Progenitor cell of endocrine pancreas (in vitro differentiated cells): Measurements from ENCODE around the gene PTPRD. TPM values are rescaled to one million over a fixed set of nuclear protein-coding genes. Genes with fewer than 3 reads are reported as not detected.

Source experiments
- DNase-seq: peaks from one replicate; pipeline ENCODE4 v3.0.0; 2021; ENCODE audit warnings: low spot score; ENCODE audit not compliant: unreplicated experiment
- H3K27ac Mint-ChIP-seq: 2 replicates; pipeline ENCODE4 v1.8.0; 2021; ENCODE audit warnings: mild to moderate bottlenecking, moderate library complexity, mixed read lengths
- H3K27me3 Mint-ChIP-seq: 2 replicates; pipeline ENCODE4 v1.8.0; 2021; ENCODE audit warnings: mixed read lengths
- H3K36me3 Mint-ChIP-seq: 2 replicates; pipeline ENCODE4 v1.8.0; 2022; ENCODE audit warnings: mixed read lengths; ENCODE audit not compliant: insufficient read depth
- H3K4me1 Mint-ChIP-seq: 2 replicates; pipeline ENCODE4 v1.8.0; 2021; ENCODE audit warnings: low read depth, mixed read lengths
- H3K4me3 Mint-ChIP-seq: 2 replicates; pipeline ENCODE4 v1.8.0; 2021; ENCODE audit warnings: low read depth, mild to moderate bottlenecking, moderate library complexity, mixed read lengths
- H3K9me3 Mint-ChIP-seq: 2 replicates; pipeline ENCODE4 v1.8.0; 2021; ENCODE audit warnings: low read depth, mixed read lengths
- CTCF ChIP-seq: fragments of 200-600 bp; sonication (generic); IDR thresholded peaks from one replicate; pipeline ENCODE4 v1.5.0; 2021; ENCODE audit warnings: antibody characterized with exemption, mild to moderate bottlenecking; ENCODE audit not compliant: unreplicated experiment
- total RNA-seq: library from RNA; stranded (reverse); gene quantifications from 2 replicates; pipeline ENCODE4 v1.2.1, GENCODE V29; 2021

PTPRD gene
- total RNA-seq, 1 donor from 2014 or later = 124 TPM

- TF ChIP-seq CTCF = no peak
- Mint-ChIP-seq H3K27me3 (no peaks in the 10 kb centered on the region), H3K4me3 (no peak overlapping the region), H3K36me3 (no peaks in the 10 kb centered on the region), H3K9me3 (no peaks in the 10 kb centered on the region), H3K27ac (no peak overlapping the region), H3K4me1 (peaks cover 5% of the 10 kb centered on the region)
- no peak for DNase-seq
Measured at GRCh38 chr9:10104774-10105173, 508.0 kb downstream of the PTPRD start.

- Mint-ChIP-seq H3K9me3 (peaks cover 6% of the 10 kb centered on the region), H3K27ac (no peak overlapping the region), H3K4me3 (no peak overlapping the region), H3K4me1 (no peaks in the 10 kb centered on the region), H3K27me3 (no peaks in the 10 kb centered on the region), H3K36me3 (no peaks in the 10 kb centered on the region)
- no peak for TF ChIP-seq CTCF
- no peak for DNase-seq
Measured at GRCh38 chr9:10095208-10095607, 517.6 kb downstream of the PTPRD start.

DNA sequence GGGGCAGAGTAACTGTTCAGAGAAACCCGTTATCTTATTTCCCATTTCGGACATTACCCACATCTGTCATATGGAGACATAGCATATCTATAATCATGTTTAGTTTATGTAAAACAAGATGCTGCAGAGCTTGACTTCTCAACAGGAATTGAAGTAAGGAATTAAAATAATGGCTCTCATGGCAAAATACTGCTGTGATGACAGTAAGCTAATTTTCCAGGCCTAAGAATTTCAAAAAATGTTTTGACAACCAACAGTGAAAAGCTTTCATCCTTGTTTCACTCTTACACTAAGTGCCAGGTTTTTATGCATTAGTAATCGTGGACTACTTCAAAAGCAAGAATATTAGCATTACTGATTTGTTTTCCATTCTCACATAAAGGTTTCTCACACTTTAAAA lies 518.2 kb downstream of the PTPRD start:
- no peaks in the 10 kb centered on the region for H3K4me1 Mint-ChIP-seq
- no peaks in the 10 kb centered on the region for H3K27me3 Mint-ChIP-seq
- no peak for TF ChIP-seq CTCF
- no peak overlapping the region for H3K4me3 Mint-ChIP-seq
- peaks cover 6% of the 10 kb centered on the region for H3K9me3 Mint-ChIP-seq
- H3K27ac Mint-ChIP-seq = no peak overlapping the region
- no peak for DNase-seq
- no peaks in the 10 kb centered on the region for H3K36me3 Mint-ChIP-seq

DNA sequence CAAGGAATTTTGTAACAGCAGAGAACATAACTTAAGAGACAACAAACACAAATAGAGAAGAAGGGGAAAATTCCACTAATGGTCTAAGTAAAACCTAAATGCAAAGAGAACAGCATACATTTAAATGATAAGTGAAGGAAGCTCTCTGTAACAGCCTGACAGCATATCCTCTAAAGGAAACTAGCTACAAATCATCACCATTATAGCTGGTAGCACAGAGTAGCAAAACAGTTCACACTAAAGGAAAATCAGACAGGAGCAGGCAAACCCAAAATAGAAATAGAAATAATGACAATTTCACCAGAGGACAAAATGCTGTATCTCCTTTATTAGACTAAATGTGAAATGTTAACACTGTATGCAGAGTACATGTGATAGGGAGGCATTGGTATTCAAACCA lies 532.8 kb downstream of the PTPRD start:
- H3K27me3 Mint-ChIP-seq = no peaks in the 10 kb centered on the region
- no peaks in the 10 kb centered on the region for H3K9me3 Mint-ChIP-seq
- no peak overlapping the region for H3K4me3 Mint-ChIP-seq
- no peaks in the 10 kb centered on the region for H3K36me3 Mint-ChIP-seq
- H3K4me1 Mint-ChIP-seq = peaks cover 3% of the 10 kb centered on the region
- no peak for DNase-seq
- no peak overlapping the region for H3K27ac Mint-ChIP-seq
- no peak for TF ChIP-seq CTCF

GRCh38 chr9:10079284-10079964 lies 533.4 kb downstream of the PTPRD start:
- H3K36me3 Mint-ChIP-seq = no peaks in the 10 kb centered on the region

More at GRCh38 chr9:10079284-10079964, 533.4 kb downstream of the PTPRD start:
- no peaks in the 10 kb centered on the region for H3K9me3 Mint-ChIP-seq
- H3K27ac Mint-ChIP-seq = no peak overlapping the region
- H3K4me3 Mint-ChIP-seq = no peak overlapping the region
- no peak for TF ChIP-seq CTCF
- peaks cover 3% of the 10 kb centered on the region for H3K4me1 Mint-ChIP-seq
- DNase-seq = no peak
- no peaks in the 10 kb centered on the region for H3K27me3 Mint-ChIP-seq
